IMR-90 (cell line): ENCODE measurements around the gene SELENBP1. TPM values are rescaled to one million over a fixed set of nuclear protein-coding genes. Genes with fewer than 3 reads are reported as not detected.
A peak's percentile ranks its signal among the peaks of the same experiment; 100 is the strongest.

ENCODE experiments used
- ATAC-seq: fragments of 200-7000 bp; cut with Tn5 transposase; 2 replicates; pipeline ENCODE4 v1.9.1; 2020; ENCODE audit warnings: low read depth, mild to moderate bottlenecking, moderate library complexity
- BruUV-seq: library from RNA; stranded (reverse); fragments of 400-500 nt; replicated peaks from 2 replicates; lab custom pipeline; 2021; lab: Mats Ljungman, UMichigan
- CTCF ChIA-PET: fragments of 300-600 bp; formaldehyde crosslinking; extraction: SDS; loops from one replicate; lab custom pipeline; 2021; ENCODE audit warnings: antibody characterized with exemption; lab: Yijun Ruan, JAX
- POLR2A ChIA-PET: fragments of 300-600 bp; sonication (Branson Sonifier 250); formaldehyde crosslinking; loops from one replicate; lab custom pipeline; 2022; ENCODE audit warnings: antibody characterized with exemption; ENCODE audit not compliant: unreplicated experiment; lab: Charles Lee
- DNase-seq: peaks from one replicate; pipeline ENCODE4 v3.0.0; 2013
- H2AFZ ChIP-seq: replicated peaks from 2 replicates; pipeline ENCODE3; 2013; ENCODE audit warnings: low read length, mild to moderate bottlenecking; ENCODE audit not compliant: poor library complexity
- H2AK5ac ChIP-seq: 2 replicates; pipeline ENCODE4 v1.6.1; 2013; ENCODE audit warnings: low read depth, low read length, inconsistent platforms
- H2AK9ac ChIP-seq: replicated peaks from 2 replicates; pipeline ENCODE3; 2013; ENCODE audit warnings: mild to moderate bottlenecking, low read depth, low read length, moderate library complexity; ENCODE audit not compliant: poor library complexity
- H2BK120ac ChIP-seq: 2 replicates; pipeline ENCODE4 v1.6.1; 2013; ENCODE audit warnings: low read depth, low read length, inconsistent platforms
- H2BK15ac ChIP-seq: 3 replicates; pipeline ENCODE4 v1.6.1; 2013; ENCODE audit warnings: low read depth, low read length, inconsistent platforms
- H2BK20ac ChIP-seq: 2 replicates; pipeline ENCODE4 v1.6.1; 2013; ENCODE audit warnings: low read depth, mild to moderate bottlenecking, inconsistent platforms, low read length, moderate library complexity
- H2BK5ac ChIP-seq: 2 replicates; pipeline ENCODE4 v1.6.1; 2013; ENCODE audit warnings: mild to moderate bottlenecking, low read depth, low read length, inconsistent platforms; ENCODE audit not compliant: poor library complexity, severe bottlenecking
- H3K14ac ChIP-seq: replicated peaks from 2 replicates; pipeline ENCODE4 v1.6.1; 2013; ENCODE audit warnings: low read depth, low read length, inconsistent platforms
- H3K18ac ChIP-seq: 2 replicates; pipeline ENCODE4 v1.6.1; 2013; ENCODE audit warnings: low read depth, low read length, control low read depth
- H3K23ac ChIP-seq: 2 replicates; pipeline ENCODE4 v1.6.1; 2013; ENCODE audit warnings: low read depth, low read length, inconsistent platforms
- H3K27ac ChIP-seq: 2 replicates; pipeline ENCODE4 v1.5.1; 2013; ENCODE audit warnings: mild to moderate bottlenecking, control low read depth, low read length; ENCODE audit not compliant: insufficient read depth
- H3K27me3 ChIP-seq: 2 replicates; pipeline ENCODE4 v1.6.1; 2013; ENCODE audit warnings: low read length; ENCODE audit not compliant: control insufficient read depth, insufficient read depth
- H3K36me3 ChIP-seq: 2 replicates; pipeline ENCODE4 v1.6.1; 2013; ENCODE audit warnings: low read length, mixed read lengths; ENCODE audit not compliant: control insufficient read depth, insufficient read depth
- H3K4ac ChIP-seq: 2 replicates; pipeline ENCODE4 v1.6.1; 2013; ENCODE audit warnings: low read depth, low read length, inconsistent platforms
- H3K4me1 ChIP-seq: 2 replicates; pipeline ENCODE4 v1.6.1; 2013; ENCODE audit warnings: low read length, mixed read lengths; ENCODE audit not compliant: control insufficient read depth, insufficient read depth
- H3K4me2 ChIP-seq: 2 replicates; pipeline ENCODE4 v1.6.1; 2013; ENCODE audit warnings: low read depth, mild to moderate bottlenecking, control low read depth, low read length, moderate library complexity
- H3K4me3 ChIP-seq: 2 replicates; pipeline ENCODE4 v1.5.1; 2013; ENCODE audit warnings: low read depth, mild to moderate bottlenecking, control low read depth, low read length, moderate library complexity; ENCODE audit not compliant: insufficient read depth
- H3K56ac ChIP-seq: 2 replicates; pipeline ENCODE4 v1.6.1; 2013; ENCODE audit warnings: low read length, inconsistent platforms; ENCODE audit not compliant: insufficient read depth; ENCODE audit errors: extremely low read depth
- H3K79me1 ChIP-seq, 2 experiments: 2 replicates each; pipeline ENCODE4 v1.6.1; 2013; ENCODE audit warnings: low read length in 2 of 2, inconsistent platforms in 1 of 2, low read depth in 1 of 2
- H3K9ac ChIP-seq: 2 replicates; pipeline ENCODE4 v1.6.1; 2013; ENCODE audit warnings: low read depth, low read length, control low read depth
- H3K9me1 ChIP-seq: 2 replicates; pipeline ENCODE4 v1.6.1; 2013; ENCODE audit warnings: low read length, inconsistent platforms; ENCODE audit not compliant: insufficient read depth
- H3K9me3 ChIP-seq: 2 replicates; pipeline ENCODE4 v1.6.1; 2013; ENCODE audit warnings: low read length; ENCODE audit not compliant: control insufficient read depth, insufficient read depth
- H4K20me1 ChIP-seq: 2 replicates; pipeline ENCODE4 v1.6.1; 2013; ENCODE audit warnings: low read length, inconsistent platforms; ENCODE audit not compliant: insufficient read depth
- H4K5ac ChIP-seq: 2 replicates; pipeline ENCODE4 v1.6.1; 2013; ENCODE audit warnings: mild to moderate bottlenecking, low read depth, low read length, control low read depth
- H4K8ac ChIP-seq, 2 experiments: 2 replicates each; pipeline ENCODE4 v1.6.1; 2013; ENCODE audit warnings: low read depth in 2 of 2, low read length in 2 of 2, control low read depth in 1 of 2, inconsistent platforms in 1 of 2
- H4K91ac ChIP-seq: 2 replicates; pipeline ENCODE4 v1.6.1; 2013; ENCODE audit warnings: low read depth, low read length, inconsistent platforms; ENCODE audit not compliant: insufficient read depth
- CEBPB ChIP-seq: IDR thresholded peaks from 2 replicates; pipeline ENCODE4 v1.6.1; 2012; ENCODE audit warnings: low read depth, low read length, improper control_type of control experiment
- CHD1 ChIP-seq: IDR thresholded peaks from 2 replicates; pipeline ENCODE4 v1.6.1; 2012; ENCODE audit warnings: low read depth, low read length, improper control_type of control experiment
- CTCF ChIP-seq: conservative IDR thresholded peaks from 2 replicates; pipeline ENCODE4 v1.5.1; 2012; ENCODE audit warnings: mild to moderate bottlenecking, low read depth, low read length, improper control_type of control experiment
- MXI1 ChIP-seq: IDR thresholded peaks from 2 replicates; pipeline ENCODE4 v1.6.1; 2012; ENCODE audit warnings: low read depth, mild to moderate bottlenecking, low read length, moderate library complexity, borderline replicate concordance
- POLR2A ChIP-seq: IDR thresholded peaks from 2 replicates; pipeline ENCODE4 v1.6.1; 2012; ENCODE audit warnings: mild to moderate bottlenecking, low read depth, low read length
- RAD21 ChIP-seq: IDR thresholded peaks from 2 replicates; pipeline ENCODE4 v1.6.1; 2012; ENCODE audit warnings: low read length, improper control_type of control experiment
- RCOR1 ChIP-seq: IDR thresholded peaks from 2 replicates; pipeline ENCODE4 v1.6.1; 2012; ENCODE audit warnings: mild to moderate bottlenecking, low read length, improper control_type of control experiment; ENCODE audit not compliant: insufficient replicate concordance
- SMC3 ChIP-seq: fragments of 150-350 bp; IDR thresholded peaks from 2 replicates; pipeline ENCODE4 v1.6.1; 2016; ENCODE audit warnings: low read depth, mild to moderate bottlenecking, antibody characterized with exemption, low read length, moderate library complexity
- USF2 ChIP-seq: fragments of 150-350 bp; IDR thresholded peaks from 2 replicates; pipeline ENCODE4 v1.6.1; 2017; ENCODE audit warnings: mild to moderate bottlenecking, antibody characterized with exemption, low read length, low read depth
- WGBS, 2 experiments: methylation state at CpG; one replicate each; pipeline versions ENCODE4 v1.1.5 to v1.1.7; 2013; ENCODE audit warnings: missing lambda C conversion rate in 2 of 2; ENCODE audit not compliant: insufficient read length in 1 of 2; ENCODE audit errors: extremely low coverage in 2 of 2; 5-methylcytosine and 5-hydroxymethylcytosine counted together
- dilution Hi-C: fragments of 300-500 bp; cut with HindIII; formaldehyde crosslinking; loops from one replicate; pipeline ENCODE4 v1.14.3; 2018; ENCODE audit warnings: low sequenced_read_pairs; ENCODE audit not compliant: unreplicated experiment
- in situ Hi-C: fragments of 300-500 bp; cut with MboI; formaldehyde crosslinking; loops from 3 replicates; pipeline ENCODE4 v1.14.3; 2019; ENCODE audit warnings: low sequenced_read_pairs, inconsistent platforms, mixed read lengths
- intact Hi-C: fragments of 100-400 bp; cut with micrococcal nuclease; formaldehyde crosslinking; loops from 2 replicates; pipeline ENCODE4 v1.10.0; 2022
- polyA plus RNA-seq, 3 experiments: library from polyadenylated mRNA; depleted of rRNA; stranded (reverse); fragments of >200 nt; gene quantifications; 2 replicates each; pipeline ENCODE4 v1.2.3, GENCODE V29; 2012; ENCODE audit warnings: low replicate concordance in 1 of 3
- total RNA-seq: library from RNA; depleted of rRNA; stranded (reverse); fragments of >200 nt; gene quantifications from 2 replicates; pipeline ENCODE4 v1.2.3, GENCODE V29; 2012

Gene SELENBP1
- total and polyA plus RNA-seq, 2 of the 4 experiments (the other 2 are of a cell fraction): 21.3 to 56.9 TPM

GRCh38 chr1:151399324-151400171 lies 27.0 kb upstream of the SELENBP1 start, which contains the start of gene PSMB4:
Gene PSMB4, plus strand, starts transcription at chr1:151399573. Its CDS starts 15 bp downstream, at chr1:151399588.
- peak within 1 kb of the TSS; percentile 30 for H2BK20ac ChIP-seq
- H3K4me1 ChIP-seq: peaks cover 3% of the 10 kb centered on the region; the same call in 1 of the 2 replicates
- peaks cover 23% of the 10 kb centered on the region for H3K36me3 ChIP-seq
- H3K4me3 ChIP-seq: peak within 1 kb of the TSS; percentile 67
- H3K79me1 ChIP-seq: peaks cover 5 to 37% of the 10 kb centered on the region in 2 experiments; a peak in 3 of 4 replicates
- peak within 1 kb of the TSS; percentile 98 for H3K23ac ChIP-seq
- peak within 1 kb of the TSS; percentile 96 for H2AFZ ChIP-seq
- ATAC-seq (peak; percentile 81), DNase-seq (peak; percentile 95)
- peak within 1 kb of the TSS; percentile 92 for H2AK5ac ChIP-seq
- H2BK5ac ChIP-seq: peak within 1 kb of the TSS; percentile 79
- H3K56ac ChIP-seq: peak within 1 kb of the TSS; percentile 80
- peak within 1 kb of the TSS; percentile 98 for H3K14ac ChIP-seq
- TF ChIP-seq SMC3 (peak; percentile 13; the same call in 1 of the 2 replicates), MXI1 (peak; percentile 60; the same call in 1 of the 2 replicates), CTCF (peak; percentile 41), POLR2A (peak; percentile 81), RAD21 (peak; percentile 48), USF2 (no peak), CHD1 (no peak), RCOR1 (no peak), CEBPB (peak; percentile 98)
- H3K9ac ChIP-seq: peak within 1 kb of the TSS; percentile 86
- peak within 1 kb of the TSS; percentile 22; the same call in 1 of the 3 replicates for H2BK15ac ChIP-seq
- H3K9me3 ChIP-seq: no peaks in the 10 kb centered on the region
- peak within 1 kb of the TSS; percentile 39 for H3K18ac ChIP-seq
- CTCF ChIA-PET: interaction anchor here (1.1 to 1.3 kb wide), 2 partner anchors 9 to 118 kb away, joined by 3 read pairs; no protein-coding TSS in a partner anchor
- H4K5ac ChIP-seq: peak within 1 kb of the TSS; percentile 86
- peak within 1 kb of the TSS; percentile 81 for H4K91ac ChIP-seq
- peaks cover 17% of the 10 kb centered on the region; the same call in 1 of the 2 replicates for H4K20me1 ChIP-seq
- peak within 1 kb of the TSS; percentile 97 for H2AK9ac ChIP-seq
- TSS peak; percentile 97 for BruUV-seq
- H3K27me3 ChIP-seq: no peaks in the 10 kb centered on the region
- peak within 1 kb of the TSS; percentile 87 for H2BK120ac ChIP-seq
- in situ Hi-C loops (loop anchor here (10.0 kb wide), 2 partner anchors 95 to 205 kb away; partner anchors contain the start of genes PIP5K1A and VPS72), intact Hi-C loops (loop anchor here (1.0 kb wide), 2 partner anchors 52 to 98 kb away; partner anchors contain the start of gene RFX5), dilution Hi-C loops (no loop called here)
- WGBS, 2 experiments: 2% methylated on average over 28 of the region's 63 CpGs; no CpG with 5 or more reads in 1 of the 2 experiments
- H3K9me1 ChIP-seq: peaks cover 11% of the 10 kb centered on the region
- peak within 1 kb of the TSS; percentile 84 for H3K27ac ChIP-seq
- H3K4ac ChIP-seq: peak within 1 kb of the TSS; percentile 96
- H4K8ac ChIP-seq: peak within 1 kb of the TSS; percentile 23 to 99
- H3K4me2 ChIP-seq: peak within 1 kb of the TSS; percentile 97
- POLR2A ChIA-PET: interaction anchor here (0.5 to 0.6 kb wide), 2 partner anchors 89 to 96 kb away, joined by 3 to 4 read pairs; no protein-coding TSS in a partner anchor
